ENCODE results near the gene HIC1.

Gene HIC1

DNA sequence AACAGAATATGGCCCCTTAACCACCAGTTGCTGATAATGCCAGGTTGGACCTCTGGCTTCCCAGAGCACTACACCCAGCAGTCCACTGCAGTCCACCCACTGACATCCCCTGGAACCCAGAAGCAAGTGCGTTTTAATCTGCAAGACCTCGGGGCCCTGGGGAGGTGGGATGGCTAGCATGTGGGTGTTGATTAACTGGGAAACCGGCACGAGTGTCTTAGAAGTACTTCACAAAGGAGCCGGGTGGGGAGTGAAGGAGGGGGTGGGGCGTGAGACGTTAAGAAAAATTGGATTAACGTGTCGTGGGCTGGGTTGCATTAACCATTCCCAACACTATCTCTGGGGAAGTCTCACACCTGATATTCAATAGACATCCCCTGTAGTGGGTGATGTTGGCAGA, 6.1 kb upstream of the HIC1 start:
- peak in 1 of 3 experiments; percentile 18 for DNase-seq

GRCh38 chr17:2049333-2050299, 5.3 kb upstream of the HIC1 start:
- peak; percentile 73 to 77 (median 77) for DNase-seq

DNA sequence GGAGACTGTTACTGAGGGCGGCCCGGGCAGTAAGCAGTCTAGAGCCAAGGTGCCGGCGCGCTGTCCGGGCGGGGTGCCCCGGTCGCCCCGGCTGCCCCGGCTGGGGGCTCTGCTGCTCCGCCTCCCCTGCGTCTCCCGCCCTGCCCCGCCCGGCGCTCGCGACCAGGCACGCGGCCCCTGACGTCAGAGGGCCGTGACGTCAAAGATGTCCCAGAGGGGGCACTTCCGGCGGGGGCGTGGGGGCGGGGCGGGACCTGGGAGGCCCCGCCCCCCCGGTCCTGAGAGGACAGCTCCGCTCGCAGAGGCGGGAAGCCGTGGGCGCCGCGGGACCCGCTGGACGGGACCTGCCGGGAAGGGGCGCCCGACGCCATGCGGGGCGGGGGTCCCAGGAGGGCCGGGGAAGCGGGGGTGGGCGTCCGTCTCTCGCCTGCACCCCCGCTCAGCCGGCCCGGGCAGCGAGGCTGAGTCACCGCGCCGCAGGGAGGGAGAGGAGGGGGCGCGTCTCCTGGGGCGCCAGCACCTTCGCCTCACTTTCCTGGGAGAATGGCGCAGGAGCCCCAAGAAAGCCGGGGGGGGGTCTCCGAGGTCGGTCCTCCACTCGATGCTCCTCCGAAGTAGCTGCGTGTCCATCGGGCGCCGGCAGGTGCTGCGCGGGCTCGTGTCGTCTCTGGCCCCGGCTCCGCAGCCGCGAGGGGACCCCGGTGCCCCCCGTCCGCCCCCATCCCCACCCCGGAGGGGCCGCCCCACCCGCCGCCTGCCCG, 4.4 kb upstream of the HIC1 start:
- peak; percentile 69 to 84 (median 81) for DNase-seq

- peak in 2 of 3 experiments; percentile 47 to 54 for DNase-seq
Observed at GRCh38 chr17:2051061-2051932, 3.6 kb upstream of the HIC1 start.

DNA sequence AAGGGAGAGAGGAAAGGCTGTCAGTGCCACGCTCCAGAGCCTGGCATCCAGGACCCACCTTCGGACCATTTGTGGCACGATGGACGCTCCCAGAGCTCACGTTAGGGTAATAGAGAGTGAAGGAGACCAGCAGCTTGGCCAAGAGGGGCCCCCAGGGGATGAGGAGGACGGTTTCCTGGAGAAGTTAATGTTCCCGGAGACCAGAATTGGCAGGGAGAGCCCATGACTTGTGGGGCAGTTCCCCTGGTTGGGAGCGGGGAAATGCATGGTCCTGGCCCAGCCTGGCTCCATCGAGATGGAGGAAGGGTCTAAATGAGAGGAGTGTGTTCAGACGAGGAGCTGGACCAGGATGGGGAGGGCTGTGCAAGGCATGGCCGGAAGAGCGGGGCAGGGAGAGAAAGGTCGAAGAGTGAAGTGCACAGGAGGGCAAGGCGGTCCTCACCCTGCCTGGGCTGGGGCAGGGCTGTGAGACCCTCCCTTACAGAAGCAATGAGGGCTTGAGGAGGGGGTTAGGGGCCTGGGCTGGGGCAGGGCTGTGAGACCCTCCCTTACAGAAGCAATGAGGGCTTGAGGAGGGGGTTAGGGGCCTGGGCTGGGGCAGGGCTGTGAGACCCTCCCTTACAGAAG, 2.9 kb upstream of the HIC1 start:
- no peak for DNase-seq

- peak; percentile 9 to 68 (median 63) for DNase-seq
Observed at GRCh38 chr17:2053380-2054261, 1.3 kb upstream of the HIC1 start.

DNA sequence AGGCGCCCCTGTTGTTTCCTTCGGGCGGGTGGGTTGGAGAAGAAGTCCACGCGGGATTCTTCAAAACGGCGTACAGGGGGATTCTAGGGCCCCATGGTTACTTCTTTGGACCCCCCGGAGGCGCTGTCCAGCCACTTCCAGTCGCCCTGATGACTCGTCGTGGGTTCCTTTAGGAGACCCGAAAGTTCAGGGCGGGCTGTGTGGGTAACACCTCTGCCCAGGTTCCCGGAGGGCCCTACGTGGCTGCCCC, 716 bp upstream of the HIC1 start:
- no peak for DNase-seq

GRCh38 chr17:2055292-2056205, 646 bp downstream of the HIC1 start:
- DNase-seq, result no peak

- no peak for DNase-seq
Observed at GRCh38 chr17:2056206-2057174, 1.6 kb downstream of the HIC1 start.

GRCh38 chr17:2057175-2057759, 2.4 kb downstream of the HIC1 start:
- DNase-seq, result no peak

GRCh38 chr17:2057760-2058585, 3.1 kb downstream of the HIC1 start:
- DNase-seq, result no peak

DNA sequence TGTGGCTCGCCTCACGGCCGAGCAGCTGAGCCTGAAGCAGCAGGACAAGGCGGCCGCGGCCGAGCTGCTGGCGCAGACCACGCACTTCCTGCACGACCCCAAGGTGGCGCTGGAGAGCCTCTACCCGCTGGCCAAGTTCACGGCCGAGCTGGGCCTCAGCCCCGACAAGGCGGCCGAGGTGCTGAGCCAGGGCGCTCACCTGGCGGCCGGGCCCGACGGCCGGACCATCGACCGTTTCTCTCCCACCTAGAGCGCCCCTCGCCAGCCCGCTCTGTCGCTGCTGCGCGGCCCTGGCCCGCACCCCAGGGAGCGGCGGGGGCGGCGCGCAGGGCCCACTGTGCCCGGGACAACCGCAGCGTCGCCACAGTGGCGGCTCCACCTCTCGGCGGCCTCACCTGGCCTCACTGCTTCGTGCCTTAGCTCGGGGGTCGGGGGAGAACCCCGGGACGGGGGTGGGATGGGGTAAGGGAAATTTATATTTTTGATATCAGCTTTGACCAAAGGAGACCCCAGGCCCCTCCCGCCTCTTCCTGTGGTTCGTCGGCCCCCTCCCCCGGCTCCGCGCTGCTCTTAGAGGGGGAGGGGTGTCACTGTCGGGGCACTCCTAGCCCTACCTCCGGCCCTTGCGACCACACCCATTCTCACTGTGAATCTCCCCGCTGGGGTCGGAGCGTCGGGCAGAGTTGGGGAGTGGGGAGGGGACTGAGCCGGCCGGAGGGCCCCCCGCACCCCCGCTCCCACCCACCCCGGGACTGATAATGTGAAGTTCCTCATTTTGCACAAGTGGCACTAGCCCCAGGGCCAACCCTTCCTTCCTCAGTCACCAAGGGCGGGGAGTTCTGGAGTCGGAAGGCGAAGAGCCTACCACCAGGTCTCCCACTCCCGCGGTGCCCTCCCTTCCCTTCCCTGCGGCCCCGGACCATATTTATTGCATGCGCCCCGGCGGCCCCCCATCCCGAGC, 4.0 kb downstream of the HIC1 start:
- DNase-seq, result no peak

- DNase-seq, result no peak
Observed at GRCh38 chr17:2059547-2060384, 4.9 kb downstream of the HIC1 start.

- DNase-seq, result no peak
Observed at GRCh38 chr17:2060385-2060658, 5.4 kb downstream of the HIC1 start.

DNA sequence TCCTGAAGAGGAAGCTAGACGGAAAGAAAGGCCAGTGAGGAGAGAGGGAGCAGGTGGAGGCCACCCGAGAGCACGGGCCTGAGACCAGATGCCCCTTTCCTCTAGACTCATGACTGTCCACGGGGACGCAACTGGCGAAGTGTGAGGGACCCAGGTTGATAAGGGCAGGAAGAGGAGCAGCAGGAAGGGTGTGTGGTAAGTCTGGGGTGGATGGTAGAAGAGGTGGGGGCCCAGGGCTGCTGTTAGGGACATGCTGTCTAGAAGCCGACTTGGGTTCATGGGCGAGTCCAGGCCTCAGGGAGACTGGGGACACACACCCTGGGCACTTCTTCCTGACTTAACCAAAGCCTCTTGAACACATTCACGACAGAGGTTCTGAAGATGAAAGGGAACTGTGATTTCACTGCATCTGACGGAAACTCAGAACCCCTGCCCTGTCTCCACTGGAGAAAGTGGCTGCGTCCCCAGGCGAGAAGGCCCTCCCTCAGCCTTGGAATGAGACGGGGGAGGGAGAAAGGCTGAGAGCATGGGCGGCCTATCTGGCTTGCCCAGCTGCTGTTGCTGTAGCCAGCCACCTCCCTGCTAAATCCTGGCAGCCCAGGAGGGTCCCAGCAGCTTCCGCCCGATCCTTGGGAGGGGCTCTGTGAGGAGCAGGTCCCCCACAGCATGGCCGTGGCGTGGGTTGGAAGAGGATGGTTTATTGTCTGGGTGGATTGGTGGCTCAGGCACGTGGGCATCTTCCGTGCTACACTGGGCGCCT, 6.0 kb downstream of the HIC1 start:
- DNase-seq, result no peak

Data from NCI-H1417 (cell line).